Gastroesophageal sphincter (tissue), 3 donors: ENCODE results near the gene LRP11.

ENCODE experiments used
- CTCF ChIP-seq, 4 experiments: fragments of 200-600 bp in 2 of 4; fragments of 450-650 bp in 2 of 4; sonication (generic) in 1 of 4; IDR thresholded peaks; one replicate each; pipeline ENCODE4 v1.5.1; 2017 to 2019; ENCODE audit warnings: antibody characterized with exemption in 4 of 4, mild to moderate bottlenecking in 2 of 4, moderate library complexity in 2 of 4
- POLR2AphosphoS5 ChIP-seq: sonication (generic); formaldehyde crosslinking; IDR thresholded peaks from one replicate; pipeline ENCODE4 v1.6.1; 2017; ENCODE audit warnings: antibody characterized with exemption

- TF ChIP-seq CTCF (IDR thresholded peaks at IDR 0.05) (no peak), POLR2AphosphoS5 (no peak)
These were observed 33.3 kb downstream of the LRP11 start for GRCh38 chr6:149830731-149831307.
